PC-3 (cell line): ENCODE results near the gene ACKR2. TPM values are rescaled to one million over a fixed set of nuclear protein-coding genes. Genes with fewer than 3 reads are reported as not detected.
A peak's percentile ranks its signal among the peaks of the same experiment; 100 is the strongest.
"Not testable (repeated sequence)": the region's sequence is repeated elsewhere in the genome, so short reads cannot be mapped to it uniquely, and the experiment has no call there.

ENCODE experiments used
- ATAC-seq: fragments of 200-7000 bp; cut with Tn5 transposase; 2 replicates; pipeline ENCODE4 v1.9.1; 2020; ENCODE audit warnings: mild to moderate bottlenecking, moderate library complexity
- BruUV-seq: library from RNA; stranded (reverse); fragments of 400-500 nt; replicated peaks from 2 replicates; lab custom pipeline; 2021; lab: Mats Ljungman, UMichigan
- CTCF ChIA-PET: fragments of 300-600 bp; sonication (Branson Sonifier 250); formaldehyde crosslinking; loops from one replicate; lab custom pipeline; 2022; ENCODE audit warnings: antibody characterized with exemption; lab: Charles Lee
- POLR2A ChIA-PET: fragments of 300-600 bp; sonication (Branson Sonifier 250); formaldehyde crosslinking; loops from one replicate; lab custom pipeline; 2022; ENCODE audit warnings: antibody characterized with exemption; ENCODE audit not compliant: unreplicated experiment; lab: Charles Lee
- DNase-seq: peaks from one replicate; pipeline ENCODE4 v3.0.0-alpha.2; 2015
- H2AFZ ChIP-seq: fragments of 300-600 bp; sonication (generic); 2 replicates; pipeline ENCODE4 v1.6.0; 2016; ENCODE audit warnings: antibody characterized with exemption, low read length
- H3F3A ChIP-seq: fragments of 300-600 bp; sonication (generic); one replicate; pipeline ENCODE4 v1.6.0; 2017; ENCODE audit warnings: antibody characterized with exemption, low read length, control low read depth, mild to moderate bottlenecking; ENCODE audit not compliant: unreplicated experiment
- H3K27ac ChIP-seq: fragments of 300-600 bp; sonication (generic); 2 replicates; pipeline ENCODE4 v1.5.1; 2016; ENCODE audit warnings: mild to moderate bottlenecking, low read length
- H3K27me3 ChIP-seq: fragments of 300-600 bp; sonication (generic); 2 replicates; pipeline ENCODE4 v1.6.1; 2016; ENCODE audit warnings: low read length, mixed read lengths
- H3K36me3 ChIP-seq: fragments of 300-600 bp; sonication (generic); 2 replicates; pipeline ENCODE4 v1.6.1; 2016; ENCODE audit warnings: low read depth, mixed run types, low read length, mixed read lengths
- H3K4me1 ChIP-seq: fragments of 300-600 bp; sonication (generic); 2 replicates; pipeline ENCODE4 v1.5.1; 2016; ENCODE audit warnings: low read length; ENCODE audit not compliant: insufficient read depth
- H3K4me2 ChIP-seq: fragments of 300-600 bp; sonication (generic); 2 replicates; pipeline ENCODE4 v1.6.0; 2016; ENCODE audit warnings: low read length
- H3K4me3 ChIP-seq: fragments of 300-600 bp; sonication (generic); 2 replicates; pipeline ENCODE4 v1.5.1; 2016; ENCODE audit warnings: mild to moderate bottlenecking, low read length, mixed read lengths
- H3K79me2 ChIP-seq: fragments of 300-600 bp; sonication (generic); 2 replicates; pipeline ENCODE4 v1.6.1; 2017; ENCODE audit warnings: low read length, mixed read lengths
- H3K9ac ChIP-seq: fragments of 300-600 bp; sonication (generic); 2 replicates; pipeline ENCODE4 v1.6.0; 2016; ENCODE audit warnings: mild to moderate bottlenecking, low read length
- H3K9me2 ChIP-seq: fragments of 300-600 bp; sonication (generic); replicated peaks from 2 replicates; pipeline ENCODE4 v1.6.1; 2016; ENCODE audit warnings: mixed run types, low read length, mixed read lengths
- H3K9me3 ChIP-seq: fragments of 300-600 bp; sonication (generic); 2 replicates; pipeline ENCODE4 v1.6.1; 2016; ENCODE audit warnings: low read length, mixed read lengths
- H4K20me1 ChIP-seq: fragments of 300-600 bp; sonication (generic); 2 replicates; pipeline ENCODE4 v1.6.1; 2016; ENCODE audit warnings: low read length, mixed read lengths
- CTCF ChIP-seq: fragments of 300-600 bp; sonication (generic); conservative IDR thresholded peaks from 2 replicates; pipeline ENCODE4 v1.5.1; 2017; ENCODE audit warnings: antibody characterized with exemption, low read depth, mild to moderate bottlenecking, low read length
- EZH2 ChIP-seq: fragments of 300-600 bp; sonication (generic); IDR thresholded peaks from one replicate; pipeline ENCODE4 v1.6.1; 2017; ENCODE audit warnings: antibody characterized with exemption, mild to moderate bottlenecking, low read length; ENCODE audit not compliant: unreplicated experiment
- EZH2phosphoT487 ChIP-seq: fragments of 300-600 bp; sonication (generic); IDR thresholded peaks from 2 replicates; pipeline ENCODE4 v1.6.1; 2018; ENCODE audit warnings: mild to moderate bottlenecking, antibody characterized with exemption, low read length, borderline replicate concordance
- intact Hi-C: fragments of 100-400 bp; cut with micrococcal nuclease; formaldehyde crosslinking; loops from 2 replicates; pipeline ENCODE4 v1.9.0; 2023
- total RNA-seq: library from RNA; depleted of rRNA; stranded (reverse); fragments of >200 nt; gene quantifications from 2 replicates; pipeline ENCODE4 v1.2.3, GENCODE V29; 2014

Gene ACKR2
- total RNA-seq, 1 experiment from 2014 or later, result 3.9 TPM

- Histone ChIP-seq H3K27me3 (no peaks in the 10 kb centered on the region), H3K79me2 (peaks cover 45% of the 10 kb centered on the region), H3K4me1 (peaks cover 34% of the 10 kb centered on the region), H3K36me3 (0 out of 2 replicates have a peak, but pooled peaks cover 3% of the 10 kb centered on the region), H3K9ac (peak overlapping the region; percentile 99), H3K27ac (peak overlapping the region; percentile 62), H3K4me3 (peak overlapping the region; percentile 97), H3K4me2 (peak overlapping the region; percentile 91), H3K9me2 (no peaks in the 10 kb centered on the region), H2AFZ (peak overlapping the region; percentile 80), H4K20me1 (peaks cover 7% of the 10 kb centered on the region; the same call in 1 of the 2 replicates), H3F3A (no peaks in the 10 kb centered on the region), H3K9me3 (no peaks in the 10 kb centered on the region)
- intact Hi-C loops, result loop anchor here (1.0 kb wide), 4 partner anchors 11 to 25 kb away; no protein-coding TSS in a partner anchor
- CTCF ChIA-PET, result interaction anchor here (0.7 to 1.1 kb wide), 2 partner anchors 25 to 758 kb away, joined by 3 to 4 read pairs; no protein-coding TSS in a partner anchor
- TF ChIP-seq EZH2phosphoT487 (no peak), CTCF (no peak), EZH2 (no peak)
- ATAC-seq (peak; percentile 11), DNase-seq (no peak)
- POLR2A ChIA-PET, result interaction anchor here (0.6 to 1.3 kb wide), 8 partner anchors 9 to 1360 kb away, joined by 3 to 13 read pairs (median 3); no protein-coding TSS in a partner anchor
- BruUV-seq, result TSS peak; percentile 89
Measured at GRCh38 chr3:42804831-42805132, 4.5 kb upstream of the ACKR2 start.

GRCh38 chr3:42805141-42805821, 4.0 kb upstream of the ACKR2 start:
- peaks cover 34% of the 10 kb centered on the region for H3K4me1 ChIP-seq
- peaks cover 40% of the 10 kb centered on the region for H3K79me2 ChIP-seq
- intact Hi-C loops, result no loop called here
- peak overlapping the region; percentile 62 for H3K27ac ChIP-seq
- H4K20me1 ChIP-seq, result peaks cover 7% of the 10 kb centered on the region; the same call in 1 of the 2 replicates
- TF ChIP-seq EZH2, result no peak
- TF ChIP-seq CTCF, result no peak
- no peak for TF ChIP-seq EZH2phosphoT487
- no TSS peak for BruUV-seq
- H3K4me2 ChIP-seq, result peak overlapping the region; percentile 91
- no peaks in the 10 kb centered on the region for H3K27me3 ChIP-seq
- DNase-seq (no peak), ATAC-seq (no peak)
- H3K9me3 ChIP-seq, result no peaks in the 10 kb centered on the region
- peak overlapping the region; percentile 97 for H3K4me3 ChIP-seq
- H3F3A ChIP-seq, result no peaks in the 10 kb centered on the region
- no peaks in the 10 kb centered on the region for H3K9me2 ChIP-seq
- 0 out of 2 replicates have a peak, but pooled peaks cover 3% of the 10 kb centered on the region for H3K36me3 ChIP-seq
- ChIA-PET POLR2A (interaction anchor here (0.6 to 1.3 kb wide), 8 partner anchors 9 to 1360 kb away, joined by 3 to 13 read pairs (median 3); no protein-coding TSS in a partner anchor), CTCF (interaction anchor here (1.1 kb wide), 1 partner anchor 25 kb away, joined by 4 read pairs; no protein-coding TSS in a partner anchor)
- peak overlapping the region; percentile 80; the same call in 1 of the 2 replicates for H2AFZ ChIP-seq
- H3K9ac ChIP-seq, result peak overlapping the region; percentile 99

DNA sequence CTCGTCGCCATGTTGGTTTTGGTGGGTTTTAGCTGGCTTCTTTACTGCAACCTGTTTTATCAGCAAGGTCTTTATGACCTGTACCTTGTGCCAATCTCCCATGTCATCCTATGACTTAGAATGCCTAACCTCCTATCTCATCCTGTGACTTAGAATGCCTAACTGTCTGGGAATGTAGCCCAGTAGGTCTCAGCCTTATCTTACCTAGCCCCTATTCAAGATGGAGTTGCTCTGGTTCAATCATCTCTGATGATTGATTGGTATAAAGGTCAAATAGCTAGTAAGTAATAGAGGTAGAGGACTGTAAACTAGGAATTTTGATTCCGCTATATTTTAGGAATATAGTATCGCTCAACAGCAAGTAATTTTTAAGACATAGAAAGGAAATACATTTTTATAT, 1.3 kb upstream of the ACKR2 start:
- no peaks in the 10 kb centered on the region for H3K9me3 ChIP-seq
- H3K4me3 ChIP-seq, result no peak overlapping the region
- H3K27ac ChIP-seq, result no peak overlapping the region
- POLR2A ChIA-PET, result no interaction called here
- H3K79me2 ChIP-seq, result peaks cover 13% of the 10 kb centered on the region
- intact Hi-C loops, result no loop called here
- H3K9ac ChIP-seq, result no peak overlapping the region
- no peaks in the 10 kb centered on the region for H3K36me3 ChIP-seq
- no TSS peak for BruUV-seq
- H3K4me1 ChIP-seq, result peaks cover 18% of the 10 kb centered on the region
- no peaks in the 10 kb centered on the region for H4K20me1 ChIP-seq
- ATAC-seq, result no peak
- TF ChIP-seq EZH2phosphoT487, result no peak
- TF ChIP-seq CTCF, result no peak
- no peak for TF ChIP-seq EZH2
- H3F3A ChIP-seq, result no peaks in the 10 kb centered on the region
- CTCF ChIA-PET, result no interaction called here
- H3K4me2 ChIP-seq, result no peak overlapping the region
- no peaks in the 10 kb centered on the region for H3K9me2 ChIP-seq
- H3K27me3 ChIP-seq, result no peaks in the 10 kb centered on the region
- H2AFZ ChIP-seq, result no peak overlapping the region
- peak; percentile 28 for DNase-seq

GRCh38 chr3:42810706-42811105, 1.5 kb downstream of the ACKR2 start:
- H3K36me3 ChIP-seq, H3K4me3 ChIP-seq, H3K79me2 ChIP-seq, H3K9ac ChIP-seq, ATAC-seq, H4K20me1 ChIP-seq, BruUV-seq, POLR2A ChIA-PET, H3K27ac ChIP-seq, H3K9me3 ChIP-seq, H3K4me2 ChIP-seq, H3K9me2 ChIP-seq, H2AFZ ChIP-seq, H3F3A ChIP-seq, intact Hi-C loops, H3K27me3 ChIP-seq, DNase-seq, CTCF ChIA-PET: not testable (repeated sequence)
- H3K4me1 ChIP-seq, result peaks cover 21% of the 10 kb centered on the region
